Measurements from ENCODE around the gene DPM3. TPM values are rescaled to one million over a fixed set of nuclear protein-coding genes. Genes with fewer than 3 reads are reported as not detected.
A peak's percentile ranks its signal among the peaks of the same experiment; 100 is the strongest.

DPM3 gene
- total and polyA plus RNA-seq, 2 of the 4 experiments (the other 2 are of a cell fraction), result 29.0 to 129 TPM

- H3K56ac ChIP-seq (ENCODE audit: extremely low read depth, insufficient read depth, low read length), result no peak overlapping the region
- DNase-seq (no peak), ATAC-seq (ENCODE audit: low read depth) (no peak)
- no peak overlapping the region for H3K27ac ChIP-seq (ENCODE audit: insufficient read depth, low read length)
- H2AK5ac ChIP-seq (ENCODE audit: low read depth, low read length), result no peak overlapping the region
- H2AK9ac ChIP-seq (replicated peaks; ENCODE audit: low read depth, low read length, poor library complexity), result no peak overlapping the region
- no peaks in the 10 kb centered on the region for H3K9me3 ChIP-seq (ENCODE audit: control insufficient read depth, insufficient read depth, low read length)
- H3K23ac ChIP-seq (ENCODE audit: low read depth, low read length), result no peak overlapping the region
- dilution Hi-C loops (cut with HindIII; ENCODE audit: low sequenced_read_pairs, unreplicated experiment), result no loop called here
- no peak overlapping the region for H3K14ac ChIP-seq (replicated peaks; ENCODE audit: low read depth, low read length)
- H4K8ac ChIP-seq (ENCODE audit: low read depth in 2 of 2, low read length in 2 of 2), result no peak overlapping the region
- peaks cover 45% of the 10 kb centered on the region for H3K36me3 ChIP-seq (ENCODE audit: control insufficient read depth, insufficient read depth, low read length)
- TF ChIP-seq MXI1 (IDR thresholded peaks at IDR 0.05; ENCODE audit: borderline replicate concordance, low read depth, low read length), result no peak
- H3K9me1 ChIP-seq (ENCODE audit: insufficient read depth, low read length), result peaks cover 2% of the 10 kb centered on the region; the same call in 1 of the 2 replicates
- no peak overlapping the region for H4K91ac ChIP-seq (ENCODE audit: insufficient read depth, low read depth, low read length)
- ChIA-PET CTCF (no interaction called here), POLR2A (ENCODE audit: unreplicated experiment) (no interaction called here)
- WGBS, 2 experiments (ENCODE audit: extremely low coverage in 2 of 2, insufficient read length in 1 of 2), result 96% methylated on average over 10 of the region's 31 CpGs; no CpG with 5 or more reads in 1 of the 2 experiments
- no peak overlapping the region for H2BK5ac ChIP-seq (ENCODE audit: low read depth, low read length, poor library complexity, severe bottlenecking)
- H4K20me1 ChIP-seq (ENCODE audit: insufficient read depth, low read length), result no peaks in the 10 kb centered on the region
- no peak overlapping the region for H3K4me3 ChIP-seq (ENCODE audit: insufficient read depth, low read depth, low read length)
- H3K79me1 ChIP-seq (ENCODE audit: low read depth in 1 of 2, low read length in 2 of 2), result peaks cover 0 to 18% of the 10 kb centered on the region in 2 experiments; a peak in 2 of 4 replicates
- no peak overlapping the region for H3K18ac ChIP-seq (ENCODE audit: low read depth, low read length)
- no peak overlapping the region for H4K5ac ChIP-seq (ENCODE audit: low read depth, low read length)
- no peak overlapping the region for H2BK120ac ChIP-seq (ENCODE audit: low read depth, low read length)
- peak overlapping the region; percentile 23 for H2AFZ ChIP-seq (replicated peaks; ENCODE audit: low read length, poor library complexity)
- no peaks in the 10 kb centered on the region; the same call in none of the 2 replicates for H3K4me1 ChIP-seq (ENCODE audit: control insufficient read depth, insufficient read depth, low read length)
- no TSS peak for BruUV-seq (replicated peaks)
- no peaks in the 10 kb centered on the region for H3K27me3 ChIP-seq (ENCODE audit: control insufficient read depth, insufficient read depth, low read length)
- intact Hi-C loops (cut with micrococcal nuclease), result loop anchor here (10.0 kb wide), 2 partner anchors 205 to 415 kb away; partner anchors contain the start of genes CKS1B and SHC1
- no peak overlapping the region for H3K4ac ChIP-seq (ENCODE audit: low read depth, low read length)
- no peak overlapping the region for H2BK20ac ChIP-seq (ENCODE audit: low read depth, low read length)
- in situ Hi-C loops (cut with MboI; ENCODE audit: low sequenced_read_pairs), result no loop called here
- no peak overlapping the region for H2BK15ac ChIP-seq (ENCODE audit: low read depth, low read length)
- H3K9ac ChIP-seq (ENCODE audit: low read depth, low read length), result no peak overlapping the region
- no peak overlapping the region for H3K4me2 ChIP-seq (ENCODE audit: low read depth, low read length)
Measured at GRCh38 chr1:155179112-155180031, 39.0 kb upstream of the DPM3 start.
